NCI-H748 treated with DMSO at 0.1 percent for 48 hours (cell line): Measurements from ENCODE around the gene FGF22.
"Not testable (repeated sequence)": the region's sequence is repeated elsewhere in the genome, so short reads cannot be mapped to it uniquely, and the experiment has no call there.

ENCODE experiments used
- DNase-seq: peaks from one replicate; lab custom pipeline; 2025; lab: John Stamatoyannopoulos, UW

The FGF22 gene

DNA sequence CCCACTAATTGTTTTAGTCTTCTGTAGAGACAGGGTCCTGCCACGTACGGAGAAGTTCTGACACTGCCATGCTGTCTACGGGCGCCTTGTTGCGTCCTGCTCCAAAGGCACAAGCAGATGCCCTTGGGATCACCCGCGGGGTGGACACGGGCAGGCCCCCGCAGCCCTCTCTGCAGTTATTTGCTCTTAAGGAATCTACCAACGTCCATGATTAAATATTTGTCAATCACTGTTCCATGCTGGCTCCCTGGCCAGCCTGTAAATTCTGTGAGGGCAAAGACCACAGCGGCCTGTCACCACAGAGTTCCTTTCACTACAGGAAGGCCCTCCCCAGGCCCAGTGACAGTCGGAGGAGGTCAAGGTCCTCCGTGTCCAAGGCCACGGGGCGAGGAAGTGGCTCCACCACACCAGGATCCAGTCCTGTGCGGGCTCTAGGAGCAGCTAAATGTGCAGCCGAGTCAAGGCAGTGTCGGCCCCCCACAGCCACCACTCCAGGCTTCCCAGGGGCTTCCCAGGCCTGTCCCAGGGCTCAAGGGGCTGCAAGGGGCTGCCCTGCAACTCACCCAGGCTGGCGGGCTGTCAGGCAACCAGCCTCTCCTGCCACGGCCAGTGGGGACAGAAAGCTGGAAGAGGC lies 21.2 kb downstream of the FGF22 start:
- no peak for DNase-seq

DNA sequence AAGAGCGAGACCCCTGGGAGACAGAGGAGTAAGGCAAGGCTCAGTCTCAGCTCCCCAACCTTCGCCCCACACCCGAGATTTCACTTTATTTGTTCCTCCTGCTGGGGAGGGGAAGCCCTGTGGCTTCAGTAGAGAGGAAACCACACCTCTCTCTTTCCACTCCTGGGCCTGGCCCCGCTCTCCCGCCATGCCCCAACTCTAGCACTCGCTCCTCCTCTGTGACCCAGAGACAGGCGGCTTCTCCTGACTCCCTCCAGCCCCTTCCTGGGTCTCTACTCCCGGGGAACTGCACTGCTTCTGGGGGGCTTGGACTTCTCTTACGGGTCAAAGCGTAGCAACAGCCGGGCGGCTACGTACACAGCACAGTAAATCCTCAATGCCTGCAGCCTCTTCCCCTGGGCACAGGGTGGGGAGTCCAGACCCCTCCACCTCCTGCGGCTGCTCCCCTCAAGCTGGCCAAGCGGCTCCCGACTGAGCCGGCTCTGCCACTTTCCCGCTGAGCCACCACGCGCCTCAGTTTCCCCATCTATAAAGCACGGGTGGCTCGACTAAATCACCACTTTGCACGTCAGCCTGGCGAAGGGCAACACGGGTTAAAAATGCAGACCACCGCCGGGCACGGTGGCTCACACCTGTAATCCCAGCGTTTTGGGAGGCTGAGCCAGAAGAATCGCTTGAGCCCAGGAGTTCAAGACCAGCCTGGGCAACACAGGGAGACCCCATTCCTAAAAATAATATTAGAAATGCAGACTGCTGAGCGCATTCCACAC lies 21.9 kb downstream of the FGF22 start:
- DNase-seq: no peak

DNA sequence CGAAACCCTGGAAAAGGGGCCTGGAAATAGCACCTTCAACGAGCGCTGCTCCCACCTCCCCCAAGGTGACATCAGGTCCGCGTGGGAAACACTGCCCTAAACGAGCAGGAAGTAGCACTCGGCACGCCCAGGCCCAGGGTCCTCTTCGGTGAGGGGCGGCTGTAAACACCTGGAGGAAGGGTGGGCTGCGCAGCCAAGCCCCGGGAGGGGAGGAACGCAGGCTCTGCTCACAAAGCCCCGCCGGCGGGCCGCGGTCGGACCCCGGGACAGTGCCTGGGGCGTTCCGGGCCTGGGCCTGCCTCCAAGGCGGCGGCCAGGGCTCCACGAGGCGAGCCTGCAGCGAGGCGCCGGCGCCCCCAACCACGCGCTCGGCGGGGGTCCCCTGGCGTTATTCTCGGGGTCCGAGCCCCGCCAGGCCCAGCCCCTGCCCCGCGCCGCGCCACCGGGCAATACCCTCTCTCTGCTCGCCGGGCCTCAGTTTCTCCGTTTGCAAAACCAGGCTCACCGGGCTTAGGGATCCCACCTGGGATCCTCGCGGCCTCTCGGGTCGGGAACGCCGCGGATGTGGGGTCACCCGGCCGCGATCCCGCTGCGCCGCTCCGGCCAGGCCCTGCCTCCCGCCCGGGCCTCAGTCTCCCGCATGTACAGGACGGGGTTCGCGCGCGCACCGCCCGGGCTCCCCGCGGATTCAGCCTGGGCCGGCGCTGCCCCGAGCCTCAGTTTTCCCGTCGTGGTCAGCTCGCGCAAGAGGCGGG lies 22.7 kb downstream of the FGF22 start:
- no peak for DNase-seq

DNA sequence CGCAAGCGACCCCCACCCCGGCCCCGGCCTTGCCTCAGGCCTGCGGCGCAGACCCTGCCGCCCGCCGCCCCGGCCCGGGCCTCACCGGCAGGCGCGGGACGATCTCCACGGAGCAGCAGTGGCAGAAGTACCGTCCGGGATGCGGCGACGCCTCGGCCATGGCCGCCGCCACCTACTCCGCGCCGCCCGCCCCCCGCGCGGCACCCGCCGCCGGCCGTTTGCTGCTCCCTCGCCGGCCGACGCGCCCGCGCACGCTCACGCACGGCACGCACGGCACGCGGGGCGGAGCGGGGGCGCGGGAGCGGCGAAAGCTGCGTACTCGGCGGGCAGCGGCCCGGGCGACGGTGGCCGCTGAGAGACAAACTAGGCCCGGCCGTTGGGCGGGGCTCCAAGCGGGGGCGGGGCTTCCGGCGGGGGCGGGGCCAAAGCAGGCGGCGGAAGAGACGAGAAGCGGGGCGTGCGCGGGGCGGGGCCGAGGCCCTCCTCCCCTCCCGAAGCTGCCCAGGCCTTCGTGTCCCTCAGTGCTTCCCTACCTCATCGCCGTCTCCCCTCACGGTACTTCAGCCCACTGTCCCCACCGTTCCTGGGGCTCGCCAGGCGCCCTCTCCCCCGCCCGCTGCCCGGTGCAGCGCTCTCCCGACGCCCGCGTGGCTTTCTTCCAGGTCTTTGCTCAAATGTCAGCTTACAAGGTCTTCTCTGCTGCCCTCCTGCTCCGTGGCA lies 23.4 kb downstream of the FGF22 start, which contains the start of gene RNF126:
Gene RNF126 (minus strand): TSS at position 253 of the 720 bp plus-strand sequence. CDS start 93 bp downstream, at position 160.
- peak; percentile 59 for DNase-seq

DNA sequence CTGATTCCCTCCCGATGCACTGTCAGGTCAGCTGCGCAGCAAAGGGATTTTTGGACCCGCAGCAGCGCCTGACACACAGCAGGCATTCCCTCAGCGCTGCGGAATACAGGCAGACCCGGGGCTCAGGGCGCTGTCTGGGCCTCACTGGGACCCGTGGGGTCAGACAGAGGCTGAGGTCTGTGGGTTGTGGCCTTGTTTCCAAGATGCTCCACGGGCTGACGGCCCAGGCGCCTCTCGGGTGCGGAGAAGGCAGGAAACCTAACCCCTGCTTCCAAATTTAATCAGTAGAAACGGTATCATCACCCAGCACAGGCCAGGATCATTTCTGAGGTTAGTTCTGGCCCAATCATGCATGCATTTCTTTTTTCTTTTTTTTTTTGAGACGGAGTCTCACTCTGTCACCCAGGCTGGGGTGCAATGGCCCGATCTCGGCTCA lies 24.0 kb downstream of the FGF22 start:
- no peak for DNase-seq

DNA sequence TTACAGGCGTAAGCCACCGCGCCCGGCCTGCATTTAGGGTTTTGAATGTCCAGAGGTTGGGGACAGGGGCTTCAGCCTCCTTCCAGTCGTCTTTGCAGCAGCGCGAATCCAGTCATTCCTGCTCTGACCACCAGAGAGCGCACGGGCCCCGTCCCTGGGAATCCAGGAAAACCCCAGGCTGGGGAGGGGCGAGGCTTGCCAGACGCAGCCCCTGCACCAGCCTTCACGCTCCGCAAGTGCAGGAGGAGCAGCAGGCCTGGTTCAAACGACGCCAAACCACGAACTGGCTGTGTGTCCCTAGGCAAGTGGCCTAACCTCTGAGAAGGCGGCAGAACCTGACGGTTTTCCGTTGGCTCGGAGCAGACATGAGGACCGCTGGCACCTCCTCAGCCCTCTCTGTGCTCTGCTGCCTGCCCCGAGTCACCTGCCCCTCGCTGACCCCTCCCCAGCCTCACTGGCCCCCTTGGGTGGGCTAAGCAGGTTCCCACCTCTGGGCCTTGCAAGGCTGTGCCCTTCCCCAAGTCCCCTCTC lies 25.3 kb downstream of the FGF22 start:
- peak; percentile 30 for DNase-seq

DNA sequence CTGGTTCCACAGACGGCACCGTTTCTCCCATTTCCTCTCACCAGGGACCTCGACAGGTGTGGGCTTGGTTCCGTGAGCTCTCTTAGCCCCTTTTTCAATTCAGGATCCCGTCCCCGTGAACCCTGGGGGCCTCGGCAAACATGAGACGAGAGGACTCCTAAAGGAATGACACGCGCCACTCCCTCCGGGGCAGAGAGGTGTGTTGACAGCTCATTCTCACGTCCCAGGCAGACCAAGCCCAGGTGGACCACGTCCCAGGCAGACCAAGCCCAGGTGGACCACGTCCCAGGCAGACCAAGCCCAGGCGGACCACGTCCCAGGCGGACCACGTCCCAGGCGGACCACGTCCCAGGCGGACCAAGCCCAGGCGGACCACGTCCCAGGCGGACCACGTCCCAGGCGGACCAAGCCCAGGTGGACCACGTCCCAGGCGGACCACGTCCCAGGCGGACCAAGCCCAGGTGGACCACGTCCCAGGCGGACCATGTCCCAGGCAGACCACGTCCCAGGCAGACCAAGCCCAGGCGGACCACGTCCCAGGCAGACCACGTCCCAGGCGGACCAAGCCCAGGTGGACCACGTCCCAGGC lies 27.4 kb downstream of the FGF22 start:
- DNase-seq: not testable (repeated sequence)

DNA sequence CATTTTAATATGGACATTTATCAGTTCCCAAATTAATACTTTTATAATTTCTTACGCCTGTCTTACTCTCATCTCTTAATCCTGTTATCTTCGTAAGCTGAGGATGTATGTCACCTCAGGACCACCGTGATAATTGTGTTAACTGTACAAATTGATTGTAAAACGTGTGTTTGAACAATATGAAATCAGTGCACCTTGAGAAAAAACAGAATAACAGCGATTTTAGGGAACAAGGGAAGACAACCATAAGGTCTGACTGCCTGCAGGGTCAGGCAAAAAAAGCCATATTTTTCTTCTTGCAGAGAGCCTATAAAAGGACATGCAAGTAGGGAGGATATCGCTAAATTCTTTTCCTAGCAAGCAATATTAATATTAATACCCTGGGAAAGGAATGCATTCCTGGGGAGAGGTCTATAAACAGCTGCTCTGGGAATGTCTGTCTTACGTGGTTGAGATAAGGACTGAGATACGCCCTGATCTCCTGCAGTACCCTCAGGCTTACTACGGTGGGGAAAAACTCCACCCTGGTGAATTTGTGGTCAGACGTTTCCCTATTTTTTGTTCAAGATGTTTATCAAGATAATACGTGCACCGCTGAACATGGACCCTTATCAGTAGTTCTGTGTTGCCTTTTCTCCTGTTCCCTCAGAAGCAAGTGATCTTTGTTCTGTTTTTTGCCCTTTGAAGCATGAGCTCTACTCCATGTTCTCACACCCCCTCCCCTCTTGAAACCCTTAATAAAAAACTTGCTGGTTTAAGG lies 29.2 kb downstream of the FGF22 start:
- not testable (repeated sequence) for DNase-seq

DNA sequence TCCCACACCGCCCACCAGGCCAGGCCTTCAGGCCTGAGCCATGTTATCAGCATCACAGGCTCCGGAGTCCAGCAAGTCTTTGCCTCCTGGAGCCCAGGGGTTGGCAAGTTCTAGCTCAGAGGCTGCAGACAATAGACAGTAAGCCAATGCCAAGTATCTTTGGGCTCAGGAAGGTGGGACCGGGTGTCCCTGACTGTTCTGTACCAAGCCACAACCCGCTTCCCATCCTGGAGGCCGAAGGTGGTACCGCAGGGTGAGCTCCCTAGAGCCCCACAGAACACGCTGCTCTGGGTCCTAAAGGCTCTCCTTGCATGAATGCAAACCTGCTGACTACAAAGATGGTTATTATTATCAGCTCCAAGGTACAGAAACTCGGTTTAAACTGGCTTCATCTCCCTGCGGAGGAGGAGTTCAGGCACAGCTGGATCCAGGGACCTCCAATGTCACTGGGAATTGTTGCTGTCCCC lies 31.0 kb downstream of the FGF22 start:
- DNase-seq: no peak

DNA sequence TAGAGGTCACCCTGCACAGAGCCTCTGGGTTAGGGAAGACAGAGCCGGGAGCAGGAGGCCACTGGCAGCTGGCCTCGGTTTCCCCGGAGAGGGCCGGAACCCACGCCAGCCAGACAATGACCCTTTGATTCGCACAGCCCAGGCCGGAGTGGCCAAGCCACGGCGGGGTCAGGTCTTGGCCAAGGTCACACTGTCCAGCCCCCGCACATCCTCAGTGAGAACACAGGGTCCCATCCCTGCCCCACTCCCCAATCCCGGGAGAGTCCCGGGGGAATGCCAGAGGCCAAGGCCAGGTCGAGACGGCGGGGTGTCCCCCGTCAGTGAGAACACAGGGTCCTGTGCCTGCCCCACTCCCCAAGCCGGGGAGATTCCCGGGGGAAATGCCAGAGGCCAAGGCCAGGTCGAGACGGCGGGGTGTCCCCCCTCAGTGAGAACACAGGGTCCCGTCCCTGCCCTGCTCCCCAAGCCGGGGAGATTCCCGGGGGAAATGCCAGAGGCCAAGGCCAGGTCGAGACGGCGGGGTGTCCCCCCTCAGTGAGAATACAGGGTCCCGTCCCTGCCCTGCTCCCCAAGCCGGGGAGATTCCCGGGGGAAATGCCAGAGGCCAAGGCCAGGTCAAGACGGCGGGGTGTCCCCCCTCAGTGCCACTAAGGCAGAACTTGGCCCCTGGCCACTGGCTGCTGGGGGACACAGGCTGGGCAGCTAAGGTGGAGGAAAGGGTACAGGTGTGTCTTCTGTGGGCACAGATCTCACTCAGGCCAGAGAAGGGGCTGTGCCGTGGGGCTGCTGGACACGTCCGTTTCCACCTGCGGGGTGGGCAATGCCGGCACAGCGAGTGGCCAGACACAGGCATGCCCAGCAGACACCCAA lies 34.8 kb downstream of the FGF22 start:
- DNase-seq: no peak

DNA sequence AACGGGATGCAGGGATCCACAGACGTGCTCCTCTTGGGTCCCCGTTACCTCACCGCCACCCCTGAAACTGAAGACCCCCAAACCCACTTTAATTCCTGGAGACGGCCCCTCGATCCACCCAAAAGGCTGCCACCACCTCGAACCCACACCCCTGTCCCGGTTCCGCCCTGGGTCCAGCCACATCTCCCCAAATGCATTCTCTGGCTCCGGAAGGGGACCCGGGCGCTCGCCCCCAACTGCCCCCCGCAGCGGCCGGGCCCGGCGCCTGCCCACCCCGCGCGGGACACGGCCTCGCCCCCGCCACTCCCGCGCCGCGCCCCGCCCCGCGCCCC lies 36.3 kb downstream of the FGF22 start:
- DNase-seq: no peak

DNA sequence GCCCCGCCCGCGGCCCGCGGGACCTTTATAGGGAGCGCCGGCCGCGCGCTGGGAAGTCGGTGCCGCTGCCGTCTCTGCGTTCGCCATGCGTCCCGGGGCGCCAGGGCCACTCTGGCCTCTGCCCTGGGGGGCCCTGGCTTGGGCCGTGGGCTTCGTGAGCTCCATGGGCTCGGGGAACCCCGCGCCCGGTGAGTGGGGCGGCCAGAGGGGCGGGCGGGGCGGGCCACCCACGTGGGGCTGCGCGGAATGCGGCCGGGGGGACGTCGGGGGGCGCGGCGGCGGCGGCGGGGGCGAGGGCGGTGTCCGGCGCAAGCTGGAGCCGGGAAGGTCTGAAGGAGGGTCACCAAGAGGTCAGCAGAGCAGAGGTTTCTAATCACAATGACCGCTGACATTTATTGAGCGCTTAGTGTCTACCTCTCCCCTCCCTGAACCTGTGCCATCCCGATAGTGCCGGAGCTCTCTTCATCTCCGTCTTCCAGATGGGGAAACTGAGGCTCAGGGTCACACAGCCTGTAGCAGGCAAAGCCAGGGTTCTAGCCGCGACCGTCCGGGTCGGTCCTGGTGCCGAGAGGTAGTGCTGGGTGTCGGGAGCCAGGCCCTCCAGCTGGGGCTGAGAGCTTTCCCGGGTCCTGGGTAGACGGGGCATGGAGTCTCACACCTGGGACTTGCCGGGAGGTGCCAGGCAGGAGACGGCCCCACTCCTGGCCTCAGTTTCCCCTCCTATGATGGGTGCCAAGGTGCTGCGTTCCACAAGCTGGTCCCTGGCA lies 36.8 kb downstream of the FGF22 start, which contains the start of gene FSTL3:
Gene FSTL3 (plus strand): TSS at position 54 of the 767 bp plus-strand sequence. CDS start 32 bp downstream, at position 86.
- DNase-seq: no peak

DNA sequence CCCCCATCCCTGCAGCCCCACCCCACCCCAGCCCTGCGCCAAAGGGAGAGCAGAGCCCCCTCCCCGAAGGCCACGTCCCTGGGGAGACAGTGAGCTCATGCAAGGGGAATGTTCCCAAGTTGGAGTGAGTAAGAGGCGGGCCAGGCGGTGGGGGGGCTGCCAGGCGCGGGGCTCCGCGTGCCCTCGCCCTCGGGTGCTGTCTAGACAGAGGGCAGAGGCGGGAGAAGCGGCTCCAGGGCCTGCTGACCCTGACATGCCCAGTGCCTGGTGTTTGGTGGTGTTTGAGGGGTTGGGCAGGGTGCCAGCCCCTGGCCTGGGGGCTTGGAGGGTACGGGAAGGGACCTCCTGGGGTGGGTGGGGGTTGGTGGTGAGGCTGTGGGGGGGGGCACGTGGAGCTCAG lies 37.5 kb downstream of the FGF22 start:
- DNase-seq: no peak

DNA sequence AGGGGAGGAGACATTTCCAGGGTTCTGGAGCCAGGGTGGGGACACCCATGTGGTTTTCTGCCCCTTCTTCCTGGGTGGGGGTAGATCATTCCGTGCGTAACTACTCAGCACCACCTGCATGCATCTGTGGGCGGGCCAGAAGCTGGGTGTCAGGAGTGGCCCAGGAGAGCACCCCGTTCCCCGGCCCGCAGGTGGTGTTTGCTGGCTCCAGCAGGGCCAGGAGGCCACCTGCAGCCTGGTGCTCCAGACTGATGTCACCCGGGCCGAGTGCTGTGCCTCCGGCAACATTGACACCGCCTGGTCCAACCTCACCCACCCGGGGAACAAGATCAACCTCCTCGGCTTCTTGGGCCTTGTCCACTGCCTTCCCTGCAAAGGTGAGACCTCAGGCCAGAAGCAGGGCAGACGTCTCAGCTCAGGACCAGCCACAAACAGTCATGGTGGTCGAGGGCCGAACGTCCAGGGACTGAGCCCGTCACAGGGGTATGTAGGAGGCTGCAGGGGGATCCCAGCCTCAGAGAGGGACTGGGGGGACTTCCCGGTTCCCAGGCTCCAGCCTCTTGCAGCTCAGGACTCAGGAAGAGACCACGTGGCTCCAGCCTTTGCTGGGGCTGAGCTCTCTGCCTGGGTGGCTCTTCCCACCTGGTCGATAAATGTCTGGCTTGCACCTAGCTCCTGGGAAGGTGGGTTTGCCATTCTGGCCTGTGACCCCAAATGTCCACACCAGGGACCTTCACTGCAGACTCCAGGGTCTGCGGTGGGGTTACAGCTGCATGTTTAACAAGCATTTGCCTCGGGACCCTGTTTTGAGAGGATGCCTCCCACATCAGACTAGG lies 38.1 kb downstream of the FGF22 start:
- no peak for DNase-seq

DNA sequence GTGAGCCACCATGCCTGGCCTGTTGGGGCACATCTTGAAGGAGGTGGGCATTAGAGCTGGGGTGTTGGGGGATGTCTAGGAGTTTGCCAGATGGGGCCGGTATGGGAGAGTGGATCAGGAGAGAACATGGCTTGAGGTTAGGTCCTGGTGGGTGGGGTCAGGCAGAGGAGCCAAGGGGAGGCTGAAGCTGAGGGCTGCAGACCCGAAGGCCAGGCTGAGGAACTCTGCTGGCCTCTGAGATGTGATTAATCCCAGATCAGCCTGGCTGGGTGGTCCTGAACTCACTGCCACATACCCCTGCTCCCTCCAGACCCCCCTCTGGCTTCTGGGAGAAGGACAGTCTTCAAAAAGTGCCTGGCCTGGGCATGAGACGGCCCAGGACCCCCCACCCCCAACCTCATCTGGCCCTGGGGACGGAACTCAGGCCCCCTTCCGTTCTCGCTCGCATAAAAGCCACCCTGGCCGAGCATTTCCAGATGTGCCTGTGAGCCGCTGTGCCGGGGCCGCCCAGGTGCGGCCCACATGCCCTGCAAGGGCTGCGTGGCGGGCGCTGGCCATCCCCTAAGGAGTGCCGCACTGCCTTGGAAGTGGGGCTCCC lies 39.2 kb downstream of the FGF22 start:
- no peak for DNase-seq

DNA sequence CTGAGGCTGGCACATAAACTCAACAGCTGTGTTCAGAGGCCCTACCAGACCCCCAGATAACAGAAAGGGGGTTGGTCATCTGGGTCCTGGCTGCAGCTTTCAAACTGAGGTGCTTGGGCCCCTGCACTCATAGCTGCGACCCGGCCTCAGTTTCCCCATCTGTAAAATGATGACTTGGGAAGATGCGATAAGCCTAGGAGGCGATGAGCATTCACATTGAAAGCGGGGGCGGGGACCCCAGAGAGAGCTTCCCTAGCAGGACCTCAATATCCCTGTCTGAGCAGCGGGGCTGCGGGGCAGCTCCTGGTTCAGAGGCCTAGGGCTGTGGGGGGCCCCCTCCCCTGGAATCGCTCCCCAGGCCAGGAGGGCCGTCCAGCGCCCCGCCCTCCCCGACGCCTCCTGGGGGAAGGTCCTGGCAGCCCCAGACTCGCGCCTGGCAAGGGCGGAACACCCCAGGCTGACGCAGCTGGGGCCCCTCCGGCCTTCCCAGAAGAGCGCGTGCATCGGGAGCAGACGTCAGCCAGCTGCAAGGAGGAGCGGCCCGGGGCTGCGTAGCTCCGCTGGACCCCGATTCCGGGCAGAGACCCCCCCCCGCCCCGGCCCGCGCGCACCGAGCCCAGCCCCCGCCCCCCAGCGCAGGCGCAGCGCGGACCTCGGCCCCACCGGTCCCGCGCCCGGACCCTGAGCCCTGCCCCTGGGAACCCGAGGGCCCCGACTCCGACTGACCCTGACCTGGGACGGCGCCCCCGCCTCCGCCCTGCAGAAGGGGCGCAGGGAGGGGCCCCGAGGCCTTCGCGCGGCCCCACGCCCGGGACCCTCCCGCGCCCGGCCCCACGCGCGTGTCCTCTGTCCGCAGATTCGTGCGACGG lies 40.0 kb downstream of the FGF22 start:
- no peak for DNase-seq
